SK-N-SH (cell line): ENCODE measurements around the gene APEX2.

Source experiments
- FOXM1 ChIP-seq: IDR thresholded peaks from 2 replicates; pipeline ENCODE4 v1.4.0; 2012; ENCODE audit warnings: low read depth, mild to moderate bottlenecking
- NRF1 ChIP-seq: IDR thresholded peaks from 2 replicates; pipeline ENCODE4 v1.6.1; 2012; ENCODE audit warnings: low read depth, mild to moderate bottlenecking, low read length
- POLR2AphosphoS5 ChIP-seq: IDR thresholded peaks from 2 replicates; pipeline ENCODE4 v1.6.1; 2012; ENCODE audit warnings: low read depth, low read length
- RAD21 ChIP-seq: IDR thresholded peaks from 2 replicates; pipeline ENCODE4 v1.6.1; 2012; ENCODE audit warnings: mild to moderate bottlenecking, low read length
- RCOR1 ChIP-seq: fragments of 150-350 bp; IDR thresholded peaks from 2 replicates; pipeline ENCODE4 v1.6.1; 2017; ENCODE audit warnings: antibody characterized with exemption, low read length
- RXRA ChIP-seq: IDR thresholded peaks from 2 replicates; pipeline ENCODE4 v1.4.0; 2012; ENCODE audit warnings: low read depth, mild to moderate bottlenecking, borderline replicate concordance
- SIN3A ChIP-seq: IDR thresholded peaks from 2 replicates; pipeline ENCODE4 v1.6.1; 2012; ENCODE audit warnings: low read depth, mild to moderate bottlenecking, low read length, moderate library complexity, borderline replicate concordance
- SMC3 ChIP-seq: IDR thresholded peaks from 2 replicates; pipeline ENCODE4 v1.6.1; 2012; ENCODE audit warnings: low read depth, low read length, improper control_type of control experiment
- YY1 ChIP-seq: IDR thresholded peaks from 2 replicates; pipeline ENCODE4 v1.4.0; 2012; ENCODE audit warnings: low read depth, mild to moderate bottlenecking
- TF ChIP-seq, protein P1 (sequence below): fragments of 200-600 bp; sonication (generic); IDR thresholded peaks from 2 replicates; pipeline ENCODE4 v1.6.1; 2017; ENCODE audit warnings: antibody characterized with exemption, mild to moderate bottlenecking, moderate library complexity
- TF ChIP-seq, protein P2 (sequence below): fragments of 150-350 bp; IDR thresholded peaks from 2 replicates; pipeline ENCODE4 v1.6.1; 2017; ENCODE audit warnings: antibody characterized with exemption, low read length, low read depth, borderline replicate concordance

DNA sequence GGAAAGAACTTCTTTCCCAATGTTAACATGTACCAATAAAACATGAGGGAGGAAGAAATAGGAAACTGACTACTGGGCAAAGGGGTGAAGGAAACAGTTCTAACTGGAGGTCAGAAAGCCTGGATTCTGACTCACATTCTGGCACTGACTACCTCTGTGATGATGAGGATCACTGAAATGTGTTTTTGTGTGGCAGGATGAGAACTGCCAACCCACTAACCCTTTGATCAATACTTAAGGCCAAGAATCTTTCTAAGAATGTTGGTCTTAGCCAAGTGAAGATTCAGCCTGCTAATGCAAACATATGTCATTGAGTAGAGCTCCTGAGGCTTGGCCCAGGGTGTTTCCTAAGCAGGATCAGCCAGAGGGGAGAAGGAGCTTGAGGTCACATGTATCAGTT, 26.0 kb downstream of the APEX2 start:
- TF ChIP-seq RXRA: no peak
- no peak for TF ChIP-seq POLR2AphosphoS5
- TF ChIP-seq, protein P1, sequence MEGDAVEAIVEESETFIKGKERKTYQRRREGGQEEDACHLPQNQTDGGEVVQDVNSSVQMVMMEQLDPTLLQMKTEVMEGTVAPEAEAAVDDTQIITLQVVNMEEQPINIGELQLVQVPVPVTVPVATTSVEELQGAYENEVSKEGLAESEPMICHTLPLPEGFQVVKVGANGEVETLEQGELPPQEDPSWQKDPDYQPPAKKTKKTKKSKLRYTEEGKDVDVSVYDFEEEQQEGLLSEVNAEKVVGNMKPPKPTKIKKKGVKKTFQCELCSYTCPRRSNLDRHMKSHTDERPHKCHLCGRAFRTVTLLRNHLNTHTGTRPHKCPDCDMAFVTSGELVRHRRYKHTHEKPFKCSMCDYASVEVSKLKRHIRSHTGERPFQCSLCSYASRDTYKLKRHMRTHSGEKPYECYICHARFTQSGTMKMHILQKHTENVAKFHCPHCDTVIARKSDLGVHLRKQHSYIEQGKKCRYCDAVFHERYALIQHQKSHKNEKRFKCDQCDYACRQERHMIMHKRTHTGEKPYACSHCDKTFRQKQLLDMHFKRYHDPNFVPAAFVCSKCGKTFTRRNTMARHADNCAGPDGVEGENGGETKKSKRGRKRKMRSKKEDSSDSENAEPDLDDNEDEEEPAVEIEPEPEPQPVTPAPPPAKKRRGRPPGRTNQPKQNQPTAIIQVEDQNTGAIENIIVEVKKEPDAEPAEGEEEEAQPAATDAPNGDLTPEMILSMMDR: no peak
- TF ChIP-seq FOXM1: no peak
- no peak for TF ChIP-seq NRF1
- TF ChIP-seq YY1: no peak
- TF ChIP-seq RCOR1: no peak
- no peak for TF ChIP-seq RAD21
- no peak for TF ChIP-seq SIN3A
- TF ChIP-seq, protein P2, sequence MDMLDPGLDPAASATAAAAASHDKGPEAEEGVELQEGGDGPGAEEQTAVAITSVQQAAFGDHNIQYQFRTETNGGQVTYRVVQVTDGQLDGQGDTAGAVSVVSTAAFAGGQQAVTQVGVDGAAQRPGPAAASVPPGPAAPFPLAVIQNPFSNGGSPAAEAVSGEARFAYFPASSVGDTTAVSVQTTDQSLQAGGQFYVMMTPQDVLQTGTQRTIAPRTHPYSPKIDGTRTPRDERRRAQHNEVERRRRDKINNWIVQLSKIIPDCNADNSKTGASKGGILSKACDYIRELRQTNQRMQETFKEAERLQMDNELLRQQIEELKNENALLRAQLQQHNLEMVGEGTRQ: no peak
- TF ChIP-seq SMC3: no peak
